HepG2 (cell line): ENCODE measurements around the gene NACAD. TPM values are rescaled to one million over a fixed set of nuclear protein-coding genes. Genes with fewer than 3 reads are reported as not detected.

Source experiments
- ATAC-seq: fragments of 200-7000 bp; cut with Tn5 transposase; 3 replicates; pipeline ENCODE4 v1.9.1; 2020; ENCODE audit warnings: mild to moderate bottlenecking, moderate library complexity
- BruUV-seq: library from RNA; stranded (reverse); fragments of 400-500 nt; replicated peaks from 2 replicates; lab custom pipeline; 2021; lab: Mats Ljungman, UMichigan
- CTCF ChIA-PET: fragments of 300-600 bp; formaldehyde crosslinking; extraction: SDS; loops from one replicate; lab custom pipeline; 2021; ENCODE audit warnings: low total read pairs, inconsistent platforms, low intra/inter-chr PET ratio; lab: Yijun Ruan, JAX
- POLR2A ChIA-PET: fragments of 350-600 bp; sonication (Branson Sonifier 250); formaldehyde crosslinking; loops from one replicate; lab custom pipeline; 2020; ENCODE audit warnings: antibody characterized with exemption, inconsistent platforms; lab: Yijun Ruan, JAX
- DNase-seq: peaks from one replicate; pipeline ENCODE4 v3.0.0-alpha.2; 2015; ENCODE audit warnings: low spot score
- FAIRE-seq: peaks from 3 replicates; lab custom pipeline; 2011; peaks lifted over from hg19 to GRCh38; lab: Jason Lieb, UNC
- H2AFZ ChIP-seq: one replicate; pipeline ENCODE4 v1.6.1; 2011; ENCODE audit warnings: low read length, inconsistent platforms
- H3K27ac ChIP-seq: fragments of 300-600 bp; 3 replicates; pipeline ENCODE4 v1.8.0; 2011; ENCODE audit warnings: mixed run types, mild to moderate bottlenecking, mixed read lengths, low read length, inconsistent platforms; ENCODE audit not compliant: insufficient read depth; ENCODE audit errors: extremely low read length
- H3K27me3 ChIP-seq, 2 experiments: fragments of 200-600 bp in 1 of 2; 2 replicates in 1 of 2; 3 replicates in 1 of 2; pipeline versions ENCODE4 v1.6.0 to v1.8.0; 2011; ENCODE audit warnings: low read length in 2 of 2, mild to moderate bottlenecking in 2 of 2, moderate library complexity in 2 of 2, inconsistent platforms in 1 of 2; ENCODE audit not compliant: insufficient read depth in 2 of 2, control insufficient read depth in 1 of 2
- H3K36me3 ChIP-seq, 2 experiments: fragments of 200-600 bp in 1 of 2; replicated peaks in 1 of 2; 2 replicates in 1 of 2; 3 replicates in 1 of 2; pipeline versions ENCODE4 v1.5.1 to v1.8.0; 2011; ENCODE audit warnings: low read length in 2 of 2, inconsistent platforms in 1 of 2; ENCODE audit not compliant: insufficient read depth in 2 of 2, control insufficient read depth in 1 of 2
- H3K4me1 ChIP-seq: 2 replicates; pipeline ENCODE4 v1.5.1; 2012; ENCODE audit warnings: low read length, inconsistent platforms; ENCODE audit not compliant: insufficient read depth
- H3K4me2 ChIP-seq: 2 replicates; pipeline ENCODE4 v1.6.0; 2011; ENCODE audit warnings: low read depth, low read length, inconsistent platforms
- H3K4me3 ChIP-seq, 3 experiments: fragments of 200-600 bp in 1 of 3; sonication (generic), shearing (Covaris generic) in 1 of 3; replicated peaks in 1 of 3; 2 replicates each; pipeline ENCODE4 v1.5.1; 2011 to 2016; ENCODE audit warnings: low read length in 3 of 3, inconsistent platforms in 2 of 3, low read depth in 2 of 3, mild to moderate bottlenecking in 2 of 3, control low read depth in 1 of 3, mixed read lengths in 1 of 3; ENCODE audit not compliant: insufficient read depth in 1 of 3
- H3K79me2 ChIP-seq: one replicate; pipeline ENCODE4 v1.6.1; 2011; ENCODE audit warnings: low read length, inconsistent platforms; ENCODE audit not compliant: insufficient read depth
- H3K9ac ChIP-seq: 2 replicates; pipeline ENCODE4 v1.6.0; 2011; ENCODE audit warnings: mild to moderate bottlenecking, low read depth, low read length, inconsistent platforms; ENCODE audit not compliant: insufficient read depth
- H3K9me3 ChIP-seq: 2 replicates; pipeline ENCODE4 v1.5.1; 2012; ENCODE audit warnings: mild to moderate bottlenecking, low read length
- H4K20me1 ChIP-seq: 2 replicates; pipeline ENCODE4 v1.6.0; 2011; ENCODE audit warnings: inconsistent platforms, mild to moderate bottlenecking, low read length, moderate library complexity; ENCODE audit not compliant: insufficient read depth
- EEA1 ChIP-seq: sonication (generic); formaldehyde crosslinking; IDR thresholded peaks from 2 replicates; pipeline ENCODE4 v1.5.1; 2020; ENCODE audit warnings: mild to moderate bottlenecking, missing genetic modification reagents, borderline replicate concordance
- GPN1 ChIP-seq: sonication (generic); formaldehyde crosslinking; IDR thresholded peaks from 2 replicates; pipeline ENCODE4 v1.5.1; 2020; ENCODE audit warnings: missing genetic modification reagents, borderline replicate concordance
- MAFK ChIP-seq, 2 experiments: IDR thresholded peaks in 1 of 2; conservative IDR thresholded peaks in 1 of 2; 2 replicates each; pipeline ENCODE4 v1.6.1; 2011; ENCODE audit warnings: improper control_type of control experiment in 2 of 2, low read length in 2 of 2
- NAIF1 ChIP-seq: sonication (generic); formaldehyde crosslinking; IDR thresholded peaks from 2 replicates; pipeline ENCODE4 v1.5.0; 2020; ENCODE audit warnings: mild to moderate bottlenecking, missing genetic modification reagents, borderline replicate concordance
- TEAD2 ChIP-seq: sonication (generic); formaldehyde crosslinking; IDR thresholded peaks from 2 replicates; pipeline ENCODE4 v1.9.0; 2021; ENCODE audit warnings: missing genetic modification reagents
- ZNF256 ChIP-seq: sonication (generic); formaldehyde crosslinking; conservative IDR thresholded peaks from 2 replicates; pipeline ENCODE4 v1.4.0; 2020; ENCODE audit warnings: missing genetic modification reagents
- ZNF605 ChIP-seq: sonication (generic); formaldehyde crosslinking; IDR thresholded peaks from 2 replicates; pipeline ENCODE4 v1.8.0; 2022; ENCODE audit warnings: mild to moderate bottlenecking, missing genetic modification reagents
- ZNF703 ChIP-seq: sonication (generic); formaldehyde crosslinking; IDR thresholded peaks from 2 replicates; pipeline ENCODE4 v1.5.1; 2020; ENCODE audit warnings: missing genetic modification reagents, mild to moderate bottlenecking, moderate library complexity, borderline replicate concordance
- ZNF850 ChIP-seq: sonication (generic); formaldehyde crosslinking; conservative IDR thresholded peaks from 2 replicates; pipeline ENCODE4 v1.9.0; 2021; ENCODE audit warnings: mild to moderate bottlenecking, missing genetic modification reagents
- WGBS: methylation state at CpG from one replicate; pipeline ENCODE4 v1.1.6; 2017; ENCODE audit warnings: low lambda C conversion rate; 5-methylcytosine and 5-hydroxymethylcytosine counted together
- in situ Hi-C: cut with HindIII; loops from 2 replicates; pipeline ENCODE4 v1.10.0; 2017; ENCODE audit warnings: low pct_unique_long_range_greater_than_20kb; ENCODE audit not compliant: extremely low pct_ligation_motif_present
- intact Hi-C: fragments of 100-400 bp; cut with micrococcal nuclease; formaldehyde crosslinking; loops from one replicate; pipeline ENCODE4 v1.10.0; 2022; ENCODE audit not compliant: unreplicated experiment
- polyA plus RNA-seq, 8 experiments: library from polyadenylated mRNA; depleted of rRNA in 3 of 8; stranded (reverse) in 7 of 8; unstranded in 1 of 8; fragments of >200 nt; fragmentation: Illumina TruSeq in 4 of 8; extraction: Trizol in 4 of 8; gene quantifications; 2 replicates each; pipeline versions ENCODE4 v1.2.1 to v1.2.3, GENCODE V29; 2011 to 2016; ENCODE audit warnings: low read depth in 4 of 8, missing spikeins in 1 of 8, mixed read lengths in 1 of 8; ENCODE audit not compliant: insufficient read depth in 1 of 8
- total RNA-seq, 5 experiments: library from RNA; depleted of rRNA; stranded (reverse); fragments of >200 nt; fragmentation: Illumina TruSeq; extraction: Trizol; gene quantifications; 2 replicates each; pipeline ENCODE4 v1.2.3, GENCODE V29; 2016; ENCODE audit warnings: low read depth in 1 of 5
- TF ChIP-seq, protein P1 (sequence below): sonication (generic); formaldehyde crosslinking; IDR thresholded peaks from 2 replicates; pipeline ENCODE4 v1.4.0; 2020; ENCODE audit warnings: mild to moderate bottlenecking, missing genetic modification reagents
- TF ChIP-seq, protein P2 (sequence below): sonication (generic); formaldehyde crosslinking; IDR thresholded peaks from 2 replicates; pipeline ENCODE4 v1.5.0; 2020; ENCODE audit warnings: mild to moderate bottlenecking, missing genetic modification reagents
- TF ChIP-seq, protein P3 (sequence below): sonication (generic); formaldehyde crosslinking; IDR thresholded peaks from 2 replicates; pipeline ENCODE4 v1.4.0; 2020; ENCODE audit warnings: mild to moderate bottlenecking, low read depth, missing genetic modification reagents

Gene NACAD
- total and polyA plus RNA-seq, 2 of the 13 experiments (the other 11 are each of a cell fraction or from before 2014, with no cell fraction given), result 0.04 TPM; not detected in 1

DNA sequence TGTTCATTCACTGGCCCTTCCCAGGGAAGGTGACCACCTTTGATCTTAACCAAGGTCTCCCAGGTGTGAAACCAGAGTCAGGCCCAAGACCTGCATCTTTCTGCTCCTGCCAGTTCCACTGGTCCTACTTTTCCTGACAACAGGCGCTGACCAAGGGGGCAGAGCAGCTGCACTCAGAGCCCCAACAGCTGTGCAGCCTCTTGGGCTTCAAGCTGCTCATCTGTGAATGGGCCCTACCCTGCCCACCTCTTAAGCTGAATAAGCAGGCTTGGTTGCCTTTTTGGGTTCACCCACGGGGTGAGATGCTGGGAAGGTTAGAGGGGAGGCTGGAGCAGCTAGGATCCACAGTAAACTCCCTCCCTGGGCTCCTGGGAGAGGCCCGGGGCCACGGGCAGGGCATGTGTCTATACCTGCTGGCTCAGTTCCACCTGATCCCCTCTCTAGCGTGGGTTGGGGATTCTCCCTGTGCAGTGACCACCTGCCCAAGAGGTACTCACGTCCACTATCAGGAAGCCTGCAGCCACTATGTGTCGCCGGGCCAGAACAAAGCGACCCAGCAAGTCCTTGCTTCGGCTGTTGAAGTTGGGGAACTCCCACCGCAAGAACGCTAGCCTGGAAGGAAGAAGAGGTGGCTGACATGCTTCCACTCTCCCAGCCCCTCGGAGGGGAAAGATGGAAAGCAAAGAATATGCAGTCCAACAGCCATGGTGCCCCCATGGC lies 12.2 kb upstream of the NACAD start:
- ChIA-PET POLR2A (no interaction called here), CTCF (no interaction called here)
- H4K20me1 ChIP-seq, result peaks cover 5% of the 10 kb centered on the region; the same call in 1 of the 2 replicates
- intact Hi-C loops (no loop called here), in situ Hi-C loops (no loop called here)
- 96% methylated on average over 9 of the region's 13 CpGs for WGBS
- no peak for FAIRE-seq
- no peak overlapping the region for H3K4me2 ChIP-seq
- no TSS peak for BruUV-seq
- H3K4me3 ChIP-seq, result no peak overlapping the region
- no peak for DNase-seq
- peaks cover 48 to 68% of the 10 kb centered on the region in 2 experiments for H3K36me3 ChIP-seq
- H3K27me3 ChIP-seq, result no peaks in the 10 kb centered on the region
- H3K9ac ChIP-seq, result no peak overlapping the region
- H3K9me3 ChIP-seq, result no peaks in the 10 kb centered on the region
- H3K27ac ChIP-seq, result no peak overlapping the region
- ATAC-seq, result no peak
- no peaks in the 10 kb centered on the region for H3K4me1 ChIP-seq
- peaks cover 7% of the 10 kb centered on the region for H3K79me2 ChIP-seq
- H2AFZ ChIP-seq, result no peak overlapping the region
- TF ChIP-seq TEAD2 (CRISPR knock-in tag) (no peak), ZNF256 (CRISPR knock-in tag) (no peak), ZNF703 (CRISPR knock-in tag) (no peak), GPN1 (CRISPR knock-in tag) (no peak), MAFK (conservative IDR thresholded peaks at IDR 0.05 in 1 of 2, IDR thresholded peaks at IDR 0.05 in 1 of 2; ENCODE audit: low read length in 2 of 2) (no peak), NAIF1 (CRISPR knock-in tag) (no peak), ZNF605 (CRISPR knock-in tag) (no peak), EEA1 (CRISPR knock-in tag) (no peak), ZNF850 (no peak)
- TF ChIP-seq, protein P1, sequence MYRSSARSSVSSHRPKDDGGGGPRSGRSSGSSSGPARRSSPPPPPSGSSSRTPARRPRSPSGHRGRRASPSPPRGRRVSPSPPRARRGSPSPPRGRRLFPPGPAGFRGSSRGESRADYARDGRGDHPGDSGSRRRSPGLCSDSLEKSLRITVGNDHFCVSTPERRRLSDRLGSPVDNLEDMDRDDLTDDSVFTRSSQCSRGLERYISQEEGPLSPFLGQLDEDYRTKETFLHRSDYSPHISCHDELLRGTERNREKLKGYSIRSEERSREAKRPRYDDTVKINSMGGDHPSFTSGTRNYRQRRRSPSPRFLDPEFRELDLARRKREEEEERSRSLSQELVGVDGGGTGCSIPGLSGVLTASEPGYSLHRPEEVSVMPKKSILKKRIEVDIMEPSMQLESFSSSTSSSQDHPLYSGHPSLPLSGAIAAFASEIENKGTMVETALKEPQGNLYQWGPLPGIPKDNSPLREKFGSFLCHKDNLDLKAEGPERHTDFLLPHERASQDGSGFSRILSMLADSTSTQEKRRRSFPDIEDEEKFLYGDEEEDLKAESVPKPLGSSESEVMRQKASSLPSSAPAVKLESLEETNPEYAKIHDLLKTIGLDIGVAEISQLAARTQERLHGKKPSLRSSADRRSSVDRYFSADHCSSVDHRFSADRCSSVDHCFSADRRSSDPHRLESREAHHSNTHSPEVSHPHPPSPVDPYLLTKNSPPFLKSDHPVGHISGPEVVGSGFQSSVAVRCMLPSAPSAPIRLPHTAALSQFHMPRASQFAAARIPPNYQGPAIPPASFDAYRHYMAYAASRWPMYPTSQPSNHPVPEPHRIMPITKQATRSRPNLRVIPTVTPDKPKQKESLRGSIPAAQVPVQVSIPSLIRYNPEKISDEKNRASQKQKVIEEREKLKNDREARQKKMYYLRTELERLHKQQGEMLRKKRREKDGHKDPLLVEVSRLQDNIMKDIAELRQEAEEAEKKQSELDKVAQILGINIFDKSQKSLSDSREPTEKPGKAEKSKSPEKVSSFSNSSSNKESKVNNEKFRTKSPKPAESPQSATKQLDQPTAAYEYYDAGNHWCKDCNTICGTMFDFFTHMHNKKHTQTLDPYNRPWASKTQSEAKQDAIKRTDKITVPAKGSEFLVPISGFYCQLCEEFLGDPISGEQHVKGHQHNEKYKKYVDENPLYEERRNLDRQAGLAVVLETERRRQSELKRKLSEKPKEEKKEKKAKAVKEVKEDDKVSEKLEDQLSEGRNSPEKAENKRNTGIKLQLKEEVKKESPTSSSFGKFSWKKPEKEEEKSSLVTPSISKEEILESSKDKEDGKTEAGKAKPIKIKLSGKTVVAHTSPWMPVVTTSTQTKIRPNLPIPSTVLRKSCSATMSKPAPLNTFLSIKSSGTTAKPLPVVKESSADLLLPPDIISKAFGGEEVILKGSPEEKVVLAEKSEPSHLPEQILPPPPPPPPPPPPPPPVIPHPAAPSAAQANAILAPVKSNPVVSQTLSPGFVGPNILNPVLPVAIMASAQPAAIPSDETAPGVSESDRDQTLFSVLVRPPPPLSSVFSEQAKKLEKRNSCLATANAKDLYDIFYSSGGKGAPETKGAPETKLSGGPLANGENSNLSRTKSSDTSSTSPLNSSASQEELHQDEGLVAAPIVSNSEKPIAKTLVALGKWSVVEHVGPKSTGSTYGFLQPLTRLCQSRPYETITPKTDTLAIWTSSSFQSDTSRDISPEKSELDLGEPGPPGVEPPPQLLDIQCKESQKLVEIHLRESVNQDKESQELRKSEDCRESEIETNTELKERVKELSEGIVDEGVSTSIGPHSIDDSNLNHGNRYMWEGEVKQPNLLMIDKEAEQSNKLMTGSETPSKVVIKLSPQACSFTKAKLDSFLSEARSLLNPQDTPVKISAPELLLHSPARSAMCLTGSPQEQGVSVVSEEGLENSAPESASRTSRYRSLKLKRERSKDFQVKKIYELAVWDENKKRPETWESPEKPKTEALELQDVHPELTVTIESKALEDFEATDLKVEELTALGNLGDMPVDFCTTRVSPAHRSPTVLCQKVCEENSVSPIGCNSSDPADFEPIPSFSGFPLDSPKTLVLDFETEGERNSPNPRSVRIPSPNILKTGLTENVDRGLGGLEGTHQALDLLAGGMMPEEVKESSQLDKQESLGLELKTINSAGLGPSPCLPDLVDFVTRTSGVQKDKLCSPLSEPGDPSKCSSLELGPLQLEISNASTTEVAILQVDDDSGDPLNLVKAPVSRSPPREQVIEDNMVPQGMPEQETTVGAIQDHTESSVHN (CRISPR knock-in tag), result no peak
- TF ChIP-seq, protein P2, sequence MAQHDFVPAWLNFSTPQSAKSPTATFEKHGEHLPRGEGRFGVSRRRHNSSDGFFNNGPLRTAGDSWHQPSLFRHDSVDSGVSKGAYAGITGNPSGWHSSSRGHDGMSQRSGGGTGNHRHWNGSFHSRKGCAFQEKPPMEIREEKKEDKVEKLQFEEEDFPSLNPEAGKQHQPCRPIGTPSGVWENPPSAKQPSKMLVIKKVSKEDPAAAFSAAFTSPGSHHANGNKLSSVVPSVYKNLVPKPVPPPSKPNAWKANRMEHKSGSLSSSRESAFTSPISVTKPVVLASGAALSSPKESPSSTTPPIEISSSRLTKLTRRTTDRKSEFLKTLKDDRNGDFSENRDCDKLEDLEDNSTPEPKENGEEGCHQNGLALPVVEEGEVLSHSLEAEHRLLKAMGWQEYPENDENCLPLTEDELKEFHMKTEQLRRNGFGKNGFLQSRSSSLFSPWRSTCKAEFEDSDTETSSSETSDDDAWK (CRISPR knock-in tag), result no peak
- TF ChIP-seq, protein P3, sequence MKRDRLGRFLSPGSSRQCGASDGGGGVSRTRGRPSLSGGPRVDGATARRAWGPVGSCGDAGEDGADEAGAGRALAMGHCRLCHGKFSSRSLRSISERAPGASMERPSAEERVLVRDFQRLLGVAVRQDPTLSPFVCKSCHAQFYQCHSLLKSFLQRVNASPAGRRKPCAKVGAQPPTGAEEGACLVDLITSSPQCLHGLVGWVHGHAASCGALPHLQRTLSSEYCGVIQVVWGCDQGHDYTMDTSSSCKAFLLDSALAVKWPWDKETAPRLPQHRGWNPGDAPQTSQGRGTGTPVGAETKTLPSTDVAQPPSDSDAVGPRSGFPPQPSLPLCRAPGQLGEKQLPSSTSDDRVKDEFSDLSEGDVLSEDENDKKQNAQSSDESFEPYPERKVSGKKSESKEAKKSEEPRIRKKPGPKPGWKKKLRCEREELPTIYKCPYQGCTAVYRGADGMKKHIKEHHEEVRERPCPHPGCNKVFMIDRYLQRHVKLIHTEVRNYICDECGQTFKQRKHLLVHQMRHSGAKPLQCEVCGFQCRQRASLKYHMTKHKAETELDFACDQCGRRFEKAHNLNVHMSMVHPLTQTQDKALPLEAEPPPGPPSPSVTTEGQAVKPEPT (CRISPR knock-in tag), result no peak
